Measurements from ENCODE around the gene ACOXL. TPM values are rescaled to one million over a fixed set of nuclear protein-coding genes. Genes with fewer than 3 reads are reported as not detected.

ACOXL gene
- total and polyA plus RNA-seq, 10 of the 15 experiments (the other 5 are each of a cell fraction or from before 2014, with no cell fraction given), result 0.05 to 1.3 (median 0.71) TPM

- in situ Hi-C loops (cut with MboI), result no loop called here
- 29% methylated on average over 3 of the region's 3 CpGs for WGBS (ENCODE audit: insufficient coverage, insufficient replicate concordance, low lambda C conversion rate, missing lambda C conversion rate)
- ATAC-seq, result no peak
- no peak overlapping the region for H3K4me2 ChIP-seq (ENCODE audit: control insufficient read depth, insufficient read depth)
- H3K9me3 ChIP-seq (replicated peaks; ENCODE audit: control insufficient read depth, insufficient read depth, low read length), result peaks cover 5% of the 10 kb centered on the region; the same call in 1 of the 3 replicates
- H2AFZ ChIP-seq (ENCODE audit: control insufficient read depth, low read depth, low read length), result no peak overlapping the region
- H3K9ac ChIP-seq (ENCODE audit: control insufficient read depth, insufficient read depth, low read length), result no peak overlapping the region
- intact Hi-C loops (cut with micrococcal nuclease; ENCODE audit: unreplicated experiment), result no loop called here
- no peak for TF ChIP-seq HDGF (IDR thresholded peaks at IDR 0.05)
- TF ChIP-seq CHD4 (IDR thresholded peaks at IDR 0.05), result no peak
- H3K4me3 ChIP-seq, result no peak overlapping the region
- BruUV-seq (replicated peaks), result no TSS peak
- no peak for FAIRE-seq
- H3K79me2 ChIP-seq (ENCODE audit: control insufficient read depth, insufficient read depth, low read length), result no peaks in the 10 kb centered on the region
- ChIA-PET POLR2A (no interaction called here), CTCF (no interaction called here), RAD21 (ENCODE audit: unreplicated experiment) (no interaction called here), SMC1A (ENCODE audit: uncharacterized antibody, unreplicated experiment) (no interaction called here)
- H3K27ac ChIP-seq (ENCODE audit: control insufficient read depth, insufficient read depth), result no peak overlapping the region
- no peaks in the 10 kb centered on the region for H3K4me1 ChIP-seq (ENCODE audit: control insufficient read depth, insufficient read depth, low read length)
- H3K36me3 ChIP-seq (ENCODE audit: control insufficient read depth in 2 of 2, insufficient read depth in 2 of 2, low read length in 1 of 2), result no peaks in the 10 kb centered on the region
- no peaks in the 10 kb centered on the region for H4K20me1 ChIP-seq (ENCODE audit: control insufficient read depth, insufficient read depth)
- H3K27me3 ChIP-seq (replicated peaks in 1 of 2; ENCODE audit: control insufficient read depth in 2 of 2, insufficient read depth in 2 of 2, low read length in 1 of 2), result peaks cover 0 to 1% of the 10 kb centered on the region in 2 experiments; a peak in 1 of 4 replicates
- DNase-seq (ENCODE audit: low read depth, low spot score), result no peak
Measured at GRCh38 chr2:110896226-110896625, 163.9 kb downstream of the ACOXL start.

- H3K79me2 ChIP-seq (ENCODE audit: control insufficient read depth, insufficient read depth, low read length), result no peaks in the 10 kb centered on the region
- ChIA-PET CTCF (no interaction called here), SMC1A (ENCODE audit: uncharacterized antibody, unreplicated experiment) (no interaction called here), POLR2A (no interaction called here), RAD21 (ENCODE audit: unreplicated experiment) (no interaction called here)
- no peak for FAIRE-seq
- WGBS (ENCODE audit: insufficient coverage, insufficient replicate concordance, low lambda C conversion rate, missing lambda C conversion rate), result 9% methylated on average over 2 of the region's 2 CpGs
- no peak overlapping the region for H3K27ac ChIP-seq (ENCODE audit: control insufficient read depth, insufficient read depth)
- no peak for ATAC-seq
- no peak overlapping the region for H2AFZ ChIP-seq (ENCODE audit: control insufficient read depth, low read depth, low read length)
- peaks cover 0 to 1% of the 10 kb centered on the region in 2 experiments; a peak in 1 of 4 replicates for H3K27me3 ChIP-seq (replicated peaks in 1 of 2; ENCODE audit: control insufficient read depth in 2 of 2, insufficient read depth in 2 of 2, low read length in 1 of 2)
- no peak overlapping the region for H3K4me3 ChIP-seq
- intact Hi-C loops (cut with micrococcal nuclease; ENCODE audit: unreplicated experiment) (no loop called here), in situ Hi-C loops (cut with MboI) (no loop called here)
- H3K4me2 ChIP-seq (ENCODE audit: control insufficient read depth, insufficient read depth), result no peak overlapping the region
- TF ChIP-seq RBBP5 (conservative IDR thresholded peaks at IDR 0.05), result no peak
- no peak for TF ChIP-seq SKIL (IDR thresholded peaks at IDR 0.05; ENCODE audit: low read depth, poor library complexity, severe bottlenecking)
- TF ChIP-seq IRF3 (IDR thresholded peaks at IDR 0.05), result no peak
- H3K4me1 ChIP-seq (ENCODE audit: control insufficient read depth, insufficient read depth, low read length), result no peaks in the 10 kb centered on the region
- no peak for DNase-seq (ENCODE audit: low read depth, low spot score)
- BruUV-seq (replicated peaks), result no TSS peak
- no peaks in the 10 kb centered on the region for H4K20me1 ChIP-seq (ENCODE audit: control insufficient read depth, insufficient read depth)
- H3K36me3 ChIP-seq (ENCODE audit: control insufficient read depth in 2 of 2, insufficient read depth in 2 of 2, low read length in 1 of 2), result no peaks in the 10 kb centered on the region
- peaks cover 5% of the 10 kb centered on the region; the same call in 1 of the 3 replicates for H3K9me3 ChIP-seq (replicated peaks; ENCODE audit: control insufficient read depth, insufficient read depth, low read length)
- no peak overlapping the region for H3K9ac ChIP-seq (ENCODE audit: control insufficient read depth, insufficient read depth, low read length)
Measured at GRCh38 chr2:110897966-110898365, 165.6 kb downstream of the ACOXL start.

Data from GM12878 (cell line).